ENCODE measurements around the gene IL17C. TPM values are rescaled to one million over a fixed set of nuclear protein-coding genes. Genes with fewer than 3 reads are reported as not detected.

IL17C gene
- total RNA-seq, 1 experiment from 2014 or later, result 1.9 TPM

DNA sequence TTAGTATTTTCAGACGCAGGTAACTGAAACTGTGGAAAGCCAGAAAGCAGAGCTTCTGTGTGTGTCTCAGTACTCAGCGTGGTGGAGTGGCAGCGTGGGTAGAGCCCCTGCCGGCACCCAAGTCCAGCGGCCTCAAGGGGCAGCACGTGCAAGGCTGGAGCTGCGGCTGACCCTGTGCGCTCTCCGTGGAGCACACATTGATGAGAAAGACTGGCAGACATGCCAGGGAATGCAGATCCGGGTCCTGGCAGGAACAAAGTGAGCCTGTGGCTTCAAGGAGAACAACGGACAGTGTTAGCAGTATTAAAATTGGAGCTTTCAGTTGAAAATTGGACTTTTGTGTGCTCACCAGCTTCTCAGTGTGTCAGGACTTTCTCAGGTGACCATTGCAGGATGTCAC is 44.9 kb upstream of the IL17C start (continued):
- TF ChIP-seq, protein P1, sequence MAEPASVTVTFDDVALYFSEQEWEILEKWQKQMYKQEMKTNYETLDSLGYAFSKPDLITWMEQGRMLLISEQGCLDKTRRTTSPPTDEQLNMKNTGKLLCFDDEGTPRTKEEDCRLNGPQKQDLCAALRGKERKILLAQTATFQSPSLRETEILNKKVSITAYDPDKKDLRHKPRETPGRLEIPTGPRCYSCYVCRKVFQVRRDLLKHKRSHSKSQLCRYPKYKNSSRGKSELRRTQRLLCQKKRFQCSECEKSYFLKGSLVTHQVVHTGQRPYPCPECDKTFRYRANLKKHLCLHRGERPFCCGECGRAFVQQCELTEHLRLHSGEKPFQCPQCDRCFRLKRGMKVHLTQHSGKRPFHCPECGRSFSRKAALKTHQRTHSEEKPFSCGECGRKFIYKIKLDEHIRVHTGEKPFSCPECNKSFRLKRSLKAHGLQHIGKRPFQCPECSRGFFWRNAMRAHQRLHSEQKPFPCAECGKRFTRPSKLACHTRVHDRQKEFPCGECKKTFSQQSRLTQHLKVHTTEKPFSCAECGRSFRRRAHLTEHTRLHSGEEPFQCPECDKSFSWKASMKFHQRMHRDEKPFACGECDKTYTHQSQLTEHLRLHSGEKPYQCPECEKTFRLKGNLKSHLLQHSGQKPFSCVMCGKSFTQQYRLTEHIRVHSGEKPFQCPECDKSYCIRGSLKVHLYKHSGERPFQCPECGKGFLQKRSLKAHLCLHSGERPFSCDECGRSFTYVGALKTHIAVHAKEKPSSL (CRISPR knock-in tag; conservative IDR thresholded peaks at IDR 0.05), result no peak

DNA sequence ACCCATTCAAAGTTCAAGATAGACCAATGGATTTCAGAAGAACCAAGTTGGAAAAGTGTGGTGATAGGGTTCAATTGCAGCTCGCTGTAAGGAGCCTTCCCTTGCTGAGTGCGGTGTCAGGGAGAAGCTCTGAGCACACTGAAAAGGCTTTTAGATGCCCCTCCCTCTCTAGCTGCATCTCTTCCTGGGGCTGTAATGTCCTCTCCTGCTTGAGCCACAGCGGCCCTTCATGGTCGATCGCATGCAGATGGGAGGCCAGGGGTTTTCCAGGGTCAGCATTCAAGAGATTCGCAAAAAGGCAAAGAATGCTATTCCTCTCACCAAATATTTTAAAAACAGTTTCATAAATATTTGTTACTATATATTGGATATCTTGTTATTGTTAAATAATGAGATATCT is 44.5 kb upstream of the IL17C start:
- Mint-ChIP-seq H3K27me3 (ENCODE audit: low read depth) (no peaks in the 10 kb centered on the region), H3K4me3 (no peak overlapping the region), H3K27ac (no peak overlapping the region), H3K9me3 (no peaks in the 10 kb centered on the region), H3K36me3 (peaks cover 35% of the 10 kb centered on the region), H3K4me1 (no peaks in the 10 kb centered on the region)
- CTCF ChIA-PET, result interaction anchor here (0.6 to 2.8 kb wide), 4 partner anchors 15 to 441 kb away, joined by 3 to 11 read pairs (median 3); partner anchors contain the start of gene ZC3H18
- TF ChIP-seq, protein P2, sequence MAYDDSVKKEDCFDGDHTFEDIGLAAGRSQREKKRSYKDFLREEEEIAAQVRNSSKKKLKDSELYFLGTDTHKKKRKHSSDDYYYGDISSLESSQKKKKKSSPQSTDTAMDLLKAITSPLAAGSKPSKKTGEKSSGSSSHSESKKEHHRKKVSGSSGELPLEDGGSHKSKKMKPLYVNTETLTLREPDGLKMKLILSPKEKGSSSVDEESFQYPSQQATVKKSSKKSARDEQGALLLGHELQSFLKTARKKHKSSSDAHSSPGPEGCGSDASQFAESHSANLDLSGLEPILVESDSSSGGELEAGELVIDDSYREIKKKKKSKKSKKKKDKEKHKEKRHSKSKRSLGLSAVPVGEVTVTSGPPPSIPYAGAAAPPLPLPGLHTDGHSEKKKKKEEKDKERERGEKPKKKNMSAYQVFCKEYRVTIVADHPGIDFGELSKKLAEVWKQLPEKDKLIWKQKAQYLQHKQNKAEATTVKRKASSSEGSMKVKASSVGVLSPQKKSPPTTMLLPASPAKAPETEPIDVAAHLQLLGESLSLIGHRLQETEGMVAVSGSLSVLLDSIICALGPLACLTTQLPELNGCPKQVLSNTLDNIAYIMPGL (CRISPR knock-in tag; IDR thresholded peaks at IDR 0.05), result no peak
- no peak for DNase-seq (ENCODE audit: low spot score)
- ATAC-seq, result no peak
- POLR2A ChIA-PET, result no interaction called here

DNA sequence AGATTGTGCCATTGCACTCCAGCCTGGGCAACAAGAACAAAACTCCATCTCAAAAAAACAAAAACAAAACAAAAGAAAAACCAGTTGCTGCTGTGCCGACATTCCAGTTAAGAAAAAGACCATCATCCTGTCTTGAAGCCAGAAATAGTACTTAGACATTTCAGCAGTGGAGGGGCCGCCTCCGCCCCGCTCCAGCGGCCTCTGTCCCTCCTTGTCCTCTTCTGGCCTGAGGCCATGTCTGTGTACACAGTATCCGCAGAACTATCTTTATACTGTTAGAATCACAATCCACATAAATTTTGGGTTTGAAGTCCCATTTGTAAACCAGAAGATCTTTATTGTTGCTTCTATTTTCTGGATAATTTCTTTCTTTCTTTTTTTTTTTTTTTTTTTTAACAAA is 43.3 kb upstream of the IL17C start:
- CTCF ChIA-PET, result interaction anchor here (0.8 to 2.8 kb wide), 2 partner anchors 14 to 157 kb away, joined by 3 to 11 read pairs; no protein-coding TSS in a partner anchor
- POLR2A ChIA-PET, result no interaction called here
- Mint-ChIP-seq H3K36me3 (peaks cover 36% of the 10 kb centered on the region), H3K27me3 (ENCODE audit: low read depth) (no peaks in the 10 kb centered on the region), H3K4me3 (no peak overlapping the region), H3K9me3 (no peaks in the 10 kb centered on the region), H3K27ac (no peak overlapping the region), H3K4me1 (peaks cover 6% of the 10 kb centered on the region)
- no peak for DNase-seq (ENCODE audit: low spot score)
- ATAC-seq, result no peak
- TF ChIP-seq, protein P3, sequence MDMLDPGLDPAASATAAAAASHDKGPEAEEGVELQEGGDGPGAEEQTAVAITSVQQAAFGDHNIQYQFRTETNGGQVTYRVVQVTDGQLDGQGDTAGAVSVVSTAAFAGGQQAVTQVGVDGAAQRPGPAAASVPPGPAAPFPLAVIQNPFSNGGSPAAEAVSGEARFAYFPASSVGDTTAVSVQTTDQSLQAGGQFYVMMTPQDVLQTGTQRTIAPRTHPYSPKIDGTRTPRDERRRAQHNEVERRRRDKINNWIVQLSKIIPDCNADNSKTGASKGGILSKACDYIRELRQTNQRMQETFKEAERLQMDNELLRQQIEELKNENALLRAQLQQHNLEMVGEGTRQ (CRISPR knock-in tag; IDR thresholded peaks at IDR 0.05), result no peak
- no peak for TF ChIP-seq GABPB1 (CRISPR knock-in tag; IDR thresholded peaks at IDR 0.05)
- TF ChIP-seq, protein P4, sequence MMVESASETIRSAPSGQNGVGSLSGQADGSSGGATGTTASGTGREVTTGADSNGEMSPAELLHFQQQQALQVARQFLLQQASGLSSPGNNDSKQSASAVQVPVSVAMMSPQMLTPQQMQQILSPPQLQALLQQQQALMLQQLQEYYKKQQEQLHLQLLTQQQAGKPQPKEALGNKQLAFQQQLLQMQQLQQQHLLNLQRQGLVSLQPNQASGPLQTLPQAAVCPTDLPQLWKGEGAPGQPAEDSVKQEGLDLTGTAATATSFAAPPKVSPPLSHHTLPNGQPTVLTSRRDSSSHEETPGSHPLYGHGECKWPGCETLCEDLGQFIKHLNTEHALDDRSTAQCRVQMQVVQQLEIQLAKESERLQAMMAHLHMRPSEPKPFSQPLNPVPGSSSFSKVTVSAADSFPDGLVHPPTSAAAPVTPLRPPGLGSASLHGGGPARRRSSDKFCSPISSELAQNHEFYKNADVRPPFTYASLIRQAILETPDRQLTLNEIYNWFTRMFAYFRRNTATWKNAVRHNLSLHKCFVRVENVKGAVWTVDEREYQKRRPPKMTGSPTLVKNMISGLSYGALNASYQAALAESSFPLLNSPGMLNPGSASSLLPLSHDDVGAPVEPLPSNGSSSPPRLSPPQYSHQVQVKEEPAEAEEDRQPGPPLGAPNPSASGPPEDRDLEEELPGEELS (CRISPR knock-in tag; IDR thresholded peaks at IDR 0.05), result no peak
- TF ChIP-seq, protein P5, sequence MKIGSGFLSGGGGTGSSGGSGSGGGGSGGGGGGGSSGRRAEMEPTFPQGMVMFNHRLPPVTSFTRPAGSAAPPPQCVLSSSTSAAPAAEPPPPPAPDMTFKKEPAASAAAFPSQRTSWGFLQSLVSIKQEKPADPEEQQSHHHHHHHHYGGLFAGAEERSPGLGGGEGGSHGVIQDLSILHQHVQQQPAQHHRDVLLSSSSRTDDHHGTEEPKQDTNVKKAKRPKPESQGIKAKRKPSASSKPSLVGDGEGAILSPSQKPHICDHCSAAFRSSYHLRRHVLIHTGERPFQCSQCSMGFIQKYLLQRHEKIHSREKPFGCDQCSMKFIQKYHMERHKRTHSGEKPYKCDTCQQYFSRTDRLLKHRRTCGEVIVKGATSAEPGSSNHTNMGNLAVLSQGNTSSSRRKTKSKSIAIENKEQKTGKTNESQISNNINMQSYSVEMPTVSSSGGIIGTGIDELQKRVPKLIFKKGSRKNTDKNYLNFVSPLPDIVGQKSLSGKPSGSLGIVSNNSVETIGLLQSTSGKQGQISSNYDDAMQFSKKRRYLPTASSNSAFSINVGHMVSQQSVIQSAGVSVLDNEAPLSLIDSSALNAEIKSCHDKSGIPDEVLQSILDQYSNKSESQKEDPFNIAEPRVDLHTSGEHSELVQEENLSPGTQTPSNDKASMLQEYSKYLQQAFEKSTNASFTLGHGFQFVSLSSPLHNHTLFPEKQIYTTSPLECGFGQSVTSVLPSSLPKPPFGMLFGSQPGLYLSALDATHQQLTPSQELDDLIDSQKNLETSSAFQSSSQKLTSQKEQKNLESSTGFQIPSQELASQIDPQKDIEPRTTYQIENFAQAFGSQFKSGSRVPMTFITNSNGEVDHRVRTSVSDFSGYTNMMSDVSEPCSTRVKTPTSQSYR (CRISPR knock-in tag; IDR thresholded peaks at IDR 0.05), result no peak
- TF ChIP-seq TEAD1 (CRISPR knock-in tag; IDR thresholded peaks at IDR 0.05), result no peak
- TF ChIP-seq, protein P6, sequence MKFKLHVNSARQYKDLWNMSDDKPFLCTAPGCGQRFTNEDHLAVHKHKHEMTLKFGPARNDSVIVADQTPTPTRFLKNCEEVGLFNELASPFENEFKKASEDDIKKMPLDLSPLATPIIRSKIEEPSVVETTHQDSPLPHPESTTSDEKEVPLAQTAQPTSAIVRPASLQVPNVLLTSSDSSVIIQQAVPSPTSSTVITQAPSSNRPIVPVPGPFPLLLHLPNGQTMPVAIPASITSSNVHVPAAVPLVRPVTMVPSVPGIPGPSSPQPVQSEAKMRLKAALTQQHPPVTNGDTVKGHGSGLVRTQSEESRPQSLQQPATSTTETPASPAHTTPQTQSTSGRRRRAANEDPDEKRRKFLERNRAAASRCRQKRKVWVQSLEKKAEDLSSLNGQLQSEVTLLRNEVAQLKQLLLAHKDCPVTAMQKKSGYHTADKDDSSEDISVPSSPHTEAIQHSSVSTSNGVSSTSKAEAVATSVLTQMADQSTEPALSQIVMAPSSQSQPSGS (CRISPR knock-in tag; IDR thresholded peaks at IDR 0.05; ENCODE audit: borderline replicate concordance, low read depth), result no peak
- TF ChIP-seq, protein P7, sequence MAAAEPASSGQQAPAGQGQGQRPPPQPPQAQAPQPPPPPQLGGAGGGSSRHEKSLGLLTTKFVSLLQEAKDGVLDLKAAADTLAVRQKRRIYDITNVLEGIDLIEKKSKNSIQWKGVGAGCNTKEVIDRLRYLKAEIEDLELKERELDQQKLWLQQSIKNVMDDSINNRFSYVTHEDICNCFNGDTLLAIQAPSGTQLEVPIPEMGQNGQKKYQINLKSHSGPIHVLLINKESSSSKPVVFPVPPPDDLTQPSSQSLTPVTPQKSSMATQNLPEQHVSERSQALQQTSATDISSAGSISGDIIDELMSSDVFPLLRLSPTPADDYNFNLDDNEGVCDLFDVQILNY (CRISPR knock-in tag; IDR thresholded peaks at IDR 0.05), result no peak
- no peak for TF ChIP-seq ELF4 (CRISPR knock-in tag; IDR thresholded peaks at IDR 0.05; ENCODE audit: low read depth)
- TF ChIP-seq, protein P8, sequence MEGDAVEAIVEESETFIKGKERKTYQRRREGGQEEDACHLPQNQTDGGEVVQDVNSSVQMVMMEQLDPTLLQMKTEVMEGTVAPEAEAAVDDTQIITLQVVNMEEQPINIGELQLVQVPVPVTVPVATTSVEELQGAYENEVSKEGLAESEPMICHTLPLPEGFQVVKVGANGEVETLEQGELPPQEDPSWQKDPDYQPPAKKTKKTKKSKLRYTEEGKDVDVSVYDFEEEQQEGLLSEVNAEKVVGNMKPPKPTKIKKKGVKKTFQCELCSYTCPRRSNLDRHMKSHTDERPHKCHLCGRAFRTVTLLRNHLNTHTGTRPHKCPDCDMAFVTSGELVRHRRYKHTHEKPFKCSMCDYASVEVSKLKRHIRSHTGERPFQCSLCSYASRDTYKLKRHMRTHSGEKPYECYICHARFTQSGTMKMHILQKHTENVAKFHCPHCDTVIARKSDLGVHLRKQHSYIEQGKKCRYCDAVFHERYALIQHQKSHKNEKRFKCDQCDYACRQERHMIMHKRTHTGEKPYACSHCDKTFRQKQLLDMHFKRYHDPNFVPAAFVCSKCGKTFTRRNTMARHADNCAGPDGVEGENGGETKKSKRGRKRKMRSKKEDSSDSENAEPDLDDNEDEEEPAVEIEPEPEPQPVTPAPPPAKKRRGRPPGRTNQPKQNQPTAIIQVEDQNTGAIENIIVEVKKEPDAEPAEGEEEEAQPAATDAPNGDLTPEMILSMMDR (IDR thresholded peaks at IDR 0.05), result no peak
- no peak for TF ChIP-seq ZNF416 (CRISPR knock-in tag; IDR thresholded peaks at IDR 0.05)
- TF ChIP-seq, protein P9, sequence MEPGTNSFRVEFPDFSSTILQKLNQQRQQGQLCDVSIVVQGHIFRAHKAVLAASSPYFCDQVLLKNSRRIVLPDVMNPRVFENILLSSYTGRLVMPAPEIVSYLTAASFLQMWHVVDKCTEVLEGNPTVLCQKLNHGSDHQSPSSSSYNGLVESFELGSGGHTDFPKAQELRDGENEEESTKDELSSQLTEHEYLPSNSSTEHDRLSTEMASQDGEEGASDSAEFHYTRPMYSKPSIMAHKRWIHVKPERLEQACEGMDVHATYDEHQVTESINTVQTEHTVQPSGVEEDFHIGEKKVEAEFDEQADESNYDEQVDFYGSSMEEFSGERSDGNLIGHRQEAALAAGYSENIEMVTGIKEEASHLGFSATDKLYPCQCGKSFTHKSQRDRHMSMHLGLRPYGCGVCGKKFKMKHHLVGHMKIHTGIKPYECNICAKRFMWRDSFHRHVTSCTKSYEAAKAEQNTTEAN (CRISPR knock-in tag; IDR thresholded peaks at IDR 0.05), result no peak
- TF ChIP-seq ZBTB21 (CRISPR knock-in tag; IDR thresholded peaks at IDR 0.05; ENCODE audit: borderline replicate concordance), result no peak
- TF ChIP-seq CBFB (CRISPR knock-in tag; IDR thresholded peaks at IDR 0.05; ENCODE audit: low read depth), result no peak
- TF ChIP-seq, protein P10, sequence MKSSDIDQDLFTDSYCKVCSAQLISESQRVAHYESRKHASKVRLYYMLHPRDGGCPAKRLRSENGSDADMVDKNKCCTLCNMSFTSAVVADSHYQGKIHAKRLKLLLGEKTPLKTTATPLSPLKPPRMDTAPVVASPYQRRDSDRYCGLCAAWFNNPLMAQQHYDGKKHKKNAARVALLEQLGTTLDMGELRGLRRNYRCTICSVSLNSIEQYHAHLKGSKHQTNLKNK (CRISPR knock-in tag; IDR thresholded peaks at IDR 0.05), result no peak
